Fibroblast of mammary gland (primary cell): ENCODE measurements around the gene RASD1.

Experiments
- DNase-seq: peaks from one replicate; pipeline ENCODE4 v3.0.0-alpha.2; 2010; ENCODE audit warnings: low read depth
- H3K4me3 ChIP-seq: 2 replicates; pipeline ENCODE4 v1.5.1; 2011; ENCODE audit warnings: low read depth, mild to moderate bottlenecking, low read length, moderate library complexity; ENCODE audit not compliant: control insufficient read depth
- TF ChIP-seq, protein P1 (sequence below): conservative IDR thresholded peaks from 2 replicates; pipeline ENCODE4 v1.5.1; 2011; ENCODE audit warnings: low read depth, low read length, inconsistent platforms; ENCODE audit not compliant: control insufficient read depth, insufficient read depth

RASD1 gene, protein sequence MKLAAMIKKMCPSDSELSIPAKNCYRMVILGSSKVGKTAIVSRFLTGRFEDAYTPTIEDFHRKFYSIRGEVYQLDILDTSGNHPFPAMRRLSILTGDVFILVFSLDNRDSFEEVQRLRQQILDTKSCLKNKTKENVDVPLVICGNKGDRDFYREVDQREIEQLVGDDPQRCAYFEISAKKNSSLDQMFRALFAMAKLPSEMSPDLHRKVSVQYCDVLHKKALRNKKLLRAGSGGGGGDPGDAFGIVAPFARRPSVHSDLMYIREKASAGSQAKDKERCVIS

DNA sequence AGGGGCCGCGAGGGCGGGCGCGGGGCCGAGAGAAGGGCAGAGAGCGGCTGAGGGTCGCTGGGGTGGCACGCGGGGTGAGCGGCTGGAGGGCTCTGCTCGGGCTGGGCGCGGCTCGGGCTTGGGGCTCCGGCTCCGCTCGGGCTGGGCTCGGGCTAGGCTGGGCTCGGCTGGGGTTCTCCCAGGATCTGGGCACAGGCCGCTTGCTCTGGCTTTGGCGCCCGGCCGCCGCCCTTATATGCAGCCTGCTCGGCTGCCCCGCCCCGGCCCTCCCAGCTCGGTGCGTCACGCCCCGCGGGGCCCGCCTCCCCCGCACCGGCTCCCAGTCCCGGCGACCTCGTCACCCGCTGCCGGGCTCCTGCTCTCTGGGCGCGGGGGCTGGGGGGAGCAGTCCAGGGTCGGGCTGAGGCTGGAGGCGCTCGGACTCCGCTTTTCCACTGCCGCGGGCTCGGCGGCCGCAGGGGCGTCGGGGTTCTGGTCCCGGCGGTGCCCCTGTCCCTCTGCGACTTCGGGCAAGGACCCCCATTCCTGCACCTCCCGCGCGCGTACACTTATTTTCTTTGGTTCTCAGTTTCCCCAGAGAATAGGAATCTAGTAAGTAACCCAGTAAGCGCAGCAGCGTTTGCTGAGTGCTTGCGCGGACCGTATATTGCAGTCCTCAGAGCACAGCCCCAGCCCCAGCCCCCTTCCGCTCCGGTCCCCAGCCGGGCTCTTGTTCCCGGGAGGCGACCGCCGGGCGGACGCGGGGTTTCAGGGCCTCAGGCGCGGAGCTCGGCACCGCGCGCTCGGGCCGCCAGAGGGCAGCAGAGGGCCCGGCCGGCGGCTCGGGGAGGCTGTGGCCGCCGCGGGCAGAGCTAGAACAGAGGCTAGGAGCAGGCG lies at the start of gene RASD1:
Gene RASD1, minus strand, starts transcription at position 207 of the 876 bp plus-strand sequence. CDS start 214 bp downstream, outside the sequence.
- peak within 1 kb of the TSS; percentile 49 for H3K4me3 ChIP-seq
- TF ChIP-seq, protein P1, sequence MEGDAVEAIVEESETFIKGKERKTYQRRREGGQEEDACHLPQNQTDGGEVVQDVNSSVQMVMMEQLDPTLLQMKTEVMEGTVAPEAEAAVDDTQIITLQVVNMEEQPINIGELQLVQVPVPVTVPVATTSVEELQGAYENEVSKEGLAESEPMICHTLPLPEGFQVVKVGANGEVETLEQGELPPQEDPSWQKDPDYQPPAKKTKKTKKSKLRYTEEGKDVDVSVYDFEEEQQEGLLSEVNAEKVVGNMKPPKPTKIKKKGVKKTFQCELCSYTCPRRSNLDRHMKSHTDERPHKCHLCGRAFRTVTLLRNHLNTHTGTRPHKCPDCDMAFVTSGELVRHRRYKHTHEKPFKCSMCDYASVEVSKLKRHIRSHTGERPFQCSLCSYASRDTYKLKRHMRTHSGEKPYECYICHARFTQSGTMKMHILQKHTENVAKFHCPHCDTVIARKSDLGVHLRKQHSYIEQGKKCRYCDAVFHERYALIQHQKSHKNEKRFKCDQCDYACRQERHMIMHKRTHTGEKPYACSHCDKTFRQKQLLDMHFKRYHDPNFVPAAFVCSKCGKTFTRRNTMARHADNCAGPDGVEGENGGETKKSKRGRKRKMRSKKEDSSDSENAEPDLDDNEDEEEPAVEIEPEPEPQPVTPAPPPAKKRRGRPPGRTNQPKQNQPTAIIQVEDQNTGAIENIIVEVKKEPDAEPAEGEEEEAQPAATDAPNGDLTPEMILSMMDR: no peak
- DNase-seq: peak; percentile 80

DNA sequence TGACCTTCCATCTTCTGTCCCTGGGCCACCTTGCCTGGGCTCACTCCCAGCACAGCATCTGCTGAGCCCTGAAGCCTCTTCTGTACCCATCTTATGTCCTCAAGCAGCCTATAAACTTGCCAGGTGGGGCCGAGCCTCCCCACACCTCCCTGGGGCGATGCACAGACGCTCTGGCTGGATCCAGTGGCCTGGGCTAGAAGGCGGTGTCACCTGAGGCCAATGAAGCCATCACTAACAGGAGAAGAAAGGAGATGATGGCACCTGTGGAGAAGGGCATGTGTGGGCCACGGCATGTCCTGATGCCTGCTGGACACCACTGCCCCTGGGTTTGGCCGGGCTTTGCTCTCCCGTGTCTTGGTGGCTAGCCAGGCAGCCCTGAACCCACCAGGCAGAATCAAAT lies 49.8 kb upstream of the RASD1 start:
- TF ChIP-seq, protein P1: no peak
- no peak overlapping the region for H3K4me3 ChIP-seq
- DNase-seq: no peak

DNA sequence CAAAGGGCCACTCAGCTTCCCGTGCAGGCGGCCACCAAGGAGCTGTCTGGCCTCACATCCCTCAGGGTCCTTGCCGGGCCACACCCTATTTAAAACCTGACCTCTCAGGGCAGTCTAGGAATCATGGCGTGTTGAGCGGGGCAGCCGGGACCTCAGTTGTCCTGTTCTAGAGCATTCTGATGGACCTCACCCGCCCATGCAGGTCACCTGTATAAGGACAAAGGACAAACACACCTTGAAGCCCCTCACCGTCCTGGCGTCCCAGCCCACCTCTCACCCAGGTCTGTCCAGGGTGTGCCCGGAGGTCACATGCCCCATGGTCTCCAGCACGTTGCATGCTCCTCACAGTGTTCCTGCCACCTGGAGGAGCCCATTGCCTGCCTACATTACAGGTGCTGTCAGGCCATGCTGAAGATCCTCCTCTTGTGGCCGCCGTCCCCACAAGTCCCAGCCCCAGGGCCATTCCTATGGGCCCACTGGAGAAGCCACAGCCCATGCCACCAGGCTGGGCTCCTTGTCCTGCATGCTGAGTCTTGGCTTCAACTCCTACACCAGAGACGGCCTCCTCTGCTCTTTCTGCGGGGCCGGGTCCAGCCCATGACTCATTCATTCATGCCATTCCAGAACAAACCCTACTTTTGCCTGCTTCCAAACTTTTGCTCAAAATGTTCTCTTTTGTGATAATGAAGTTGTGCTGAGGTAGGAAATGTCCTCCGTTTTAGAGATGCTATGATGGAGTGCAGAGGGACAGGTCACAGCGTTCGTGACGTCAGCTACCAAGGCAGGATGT lies 49.0 kb upstream of the RASD1 start:
- no peak overlapping the region for H3K4me3 ChIP-seq
- DNase-seq: peak; percentile 57
- TF ChIP-seq, protein P1: no peak

DNA sequence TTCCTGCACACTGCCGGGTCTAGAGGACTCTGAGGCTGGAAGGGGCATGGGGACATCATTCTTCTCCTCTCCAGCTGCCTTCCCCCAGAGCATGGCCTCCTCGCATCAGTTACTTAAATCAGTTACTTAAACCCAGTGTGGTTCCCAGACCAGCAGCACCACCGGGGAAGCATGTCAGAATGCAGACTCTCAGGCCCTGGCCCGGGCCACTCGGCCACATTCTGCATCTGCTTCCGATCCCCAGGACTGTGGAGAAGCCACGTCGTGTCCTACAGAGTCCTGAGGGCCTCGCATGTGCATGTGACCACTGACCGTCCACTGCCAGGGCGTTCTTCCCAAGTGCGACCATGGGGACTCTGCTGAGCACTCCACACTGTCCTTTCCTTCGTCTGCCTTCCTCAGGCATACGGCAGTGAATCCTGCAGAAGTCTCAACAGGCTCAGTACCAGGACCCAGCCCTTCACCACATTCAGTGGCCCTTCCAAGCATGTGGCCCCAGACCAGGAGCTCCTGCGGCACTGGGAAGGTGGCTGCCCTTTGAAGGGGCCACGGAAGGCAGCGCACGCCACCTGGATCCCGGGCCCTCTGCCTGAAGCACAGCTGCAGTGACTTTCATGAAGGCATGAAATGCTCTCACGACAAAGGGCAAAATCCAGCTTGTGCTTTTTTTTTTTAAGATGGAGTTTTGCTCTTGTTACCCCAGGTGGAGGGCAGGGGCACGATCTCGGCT lies 46.9 kb upstream of the RASD1 start:
- DNase-seq: no peak
- H3K4me3 ChIP-seq: no peak overlapping the region
- TF ChIP-seq, protein P1: no peak

DNA sequence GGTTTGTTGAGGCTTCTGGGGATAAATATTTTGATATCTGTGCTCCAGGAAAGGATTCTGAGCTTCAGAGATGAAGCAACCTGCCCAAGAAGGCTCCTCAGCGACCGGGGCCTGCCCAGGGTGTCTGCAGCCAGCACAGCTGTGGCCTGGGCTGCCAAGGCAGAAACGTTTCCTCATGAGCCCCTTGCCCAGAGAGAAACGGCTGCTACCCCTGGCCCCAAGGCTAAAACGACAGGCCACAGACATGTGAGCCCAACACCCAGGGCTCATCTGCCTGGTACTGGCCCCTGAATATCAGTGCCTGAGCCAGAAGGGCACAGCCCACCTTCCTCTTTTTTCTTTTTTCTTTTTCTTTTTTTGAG lies 45.4 kb upstream of the RASD1 start:
- no peak overlapping the region for H3K4me3 ChIP-seq
- no peak for DNase-seq
- TF ChIP-seq, protein P1: no peak
